Dedifferentiated amniotic fluid mesenchymal stem cell (primary cell): ENCODE data around the gene MARS2.
"Not testable (repeated sequence)": the region's sequence is repeated elsewhere in the genome, so short reads cannot be mapped to it uniquely, and the experiment has no call there.

Experiments
- DNase-seq: peaks from one replicate; pipeline ENCODE4 v3.0.0-alpha.2; 2016; ENCODE audit errors: extremely low spot score

The MARS2 gene

GRCh38 chr2:197706839-197707207 is 1.7 kb downstream of the MARS2 start:
- DNase-seq = no peak

DNA sequence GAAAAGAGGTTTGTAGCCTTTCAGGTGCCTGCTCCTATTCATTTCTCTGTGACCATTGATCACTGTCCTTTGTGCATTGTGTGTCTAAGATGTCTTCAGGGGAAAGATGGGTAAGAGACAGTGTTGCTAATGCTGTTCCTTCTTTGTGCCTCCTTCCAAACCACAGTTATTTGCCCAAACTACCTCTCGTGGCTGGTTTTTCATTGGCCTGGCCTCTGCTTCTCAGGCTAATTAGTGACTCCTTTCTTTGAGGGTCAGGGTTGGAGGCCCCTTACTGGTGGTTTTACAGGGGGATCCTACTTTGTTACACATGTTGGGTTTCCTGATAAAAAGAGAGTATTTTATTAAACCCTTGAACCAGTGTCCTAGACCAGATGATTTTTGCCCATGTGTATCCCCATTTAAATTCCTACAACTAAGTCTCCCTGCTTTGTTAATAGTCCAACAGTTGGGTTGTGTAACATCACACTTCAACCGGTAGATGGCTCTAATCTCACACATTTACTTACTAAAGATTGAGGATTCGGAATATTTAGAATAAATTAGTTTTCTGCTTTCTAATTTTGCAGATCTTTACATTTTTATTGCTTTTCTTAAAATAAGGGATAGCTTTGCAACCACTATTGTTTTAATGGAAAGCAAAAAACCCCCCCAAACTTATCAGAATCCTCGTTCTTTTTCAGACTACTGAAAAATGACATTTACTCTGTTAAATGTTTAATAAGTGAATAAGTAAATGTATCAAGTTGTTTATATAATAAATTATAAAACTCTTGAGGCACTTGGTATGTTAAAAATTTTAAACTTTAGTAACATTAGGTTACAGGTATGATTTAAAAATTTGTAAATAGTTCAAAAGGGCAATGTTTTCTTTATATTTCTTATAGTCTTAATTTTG is 2.4 kb downstream of the MARS2 start:
- DNase-seq = peak; percentile 68

GRCh38 chr2:197708331-197708730 is 3.2 kb downstream of the MARS2 start:
- peak; percentile 19 for DNase-seq

DNA sequence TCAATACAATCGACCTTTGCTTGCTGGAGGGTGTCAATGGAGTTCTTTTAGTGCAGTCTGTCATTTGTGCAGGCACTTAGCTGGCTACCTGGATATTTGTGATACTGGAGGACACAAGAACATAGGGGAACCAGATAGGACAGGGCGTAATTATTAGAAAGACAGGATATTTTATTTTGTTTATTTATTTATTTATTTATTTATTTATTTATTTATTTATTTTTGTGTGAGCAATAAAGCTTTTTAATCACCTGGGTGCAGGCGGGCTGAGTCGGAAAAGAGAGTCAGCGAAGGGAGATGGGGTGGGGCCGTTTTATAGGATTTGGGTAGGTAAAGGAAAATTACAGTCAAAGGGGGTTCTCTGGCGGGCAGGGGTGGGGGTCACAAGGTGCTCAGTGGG is 4.0 kb downstream of the MARS2 start:
- not testable (repeated sequence) for DNase-seq

- DNase-seq = no peak
Measured at GRCh38 chr2:197710424-197711042, 5.4 kb downstream of the MARS2 start.

DNA sequence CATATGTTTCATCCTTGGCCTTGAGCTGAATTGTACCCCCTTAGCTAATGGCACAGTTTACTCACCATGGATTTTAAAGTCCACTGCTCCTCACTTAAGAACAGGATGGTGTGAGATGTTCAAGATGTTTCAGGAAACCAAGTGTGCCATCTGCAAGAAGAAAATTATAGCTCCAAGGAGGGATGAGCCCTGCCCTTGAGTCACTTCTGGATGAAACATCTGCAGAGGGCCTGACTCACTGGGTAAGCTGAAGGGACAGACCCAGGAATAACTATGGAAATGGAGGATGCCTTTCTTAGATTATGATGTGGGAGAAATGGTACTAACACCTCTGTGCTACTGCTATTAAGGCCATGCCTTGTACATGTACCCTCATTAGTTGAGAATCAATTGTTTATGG is 6.4 kb downstream of the MARS2 start:
- no peak for DNase-seq

GRCh38 chr2:197713271-197713670 is 8.1 kb downstream of the MARS2 start:
- no peak for DNase-seq

DNA sequence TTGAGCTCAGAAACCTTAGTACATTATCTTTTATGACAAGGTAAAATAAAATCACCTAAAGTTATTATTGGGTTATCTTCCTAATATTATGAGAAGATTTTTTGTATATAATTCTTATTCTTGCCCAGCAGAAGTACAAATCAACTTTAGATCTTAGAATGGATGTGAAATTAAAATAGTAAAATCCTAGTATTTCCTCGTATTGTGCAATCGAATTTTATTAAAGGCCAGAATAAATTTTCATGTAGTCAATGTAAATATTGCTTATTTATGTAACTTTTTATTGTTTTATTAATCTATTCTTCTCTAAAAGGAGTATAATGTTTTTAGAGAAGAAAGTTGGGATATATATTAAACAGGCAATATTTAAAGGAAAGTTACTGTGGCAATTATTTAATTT is 12.7 kb downstream of the MARS2 start:
- DNase-seq = no peak

GRCh38 chr2:197727011-197727410 is 21.8 kb downstream of the MARS2 start:
- no peak for DNase-seq

GRCh38 chr2:197728555-197729544 is 23.7 kb downstream of the MARS2 start:
- not testable (repeated sequence) for DNase-seq

- no peak for DNase-seq
Measured at GRCh38 chr2:197740200-197740599, 35.0 kb downstream of the MARS2 start.
